Cardiac ventricle fibroblast (primary cell): ENCODE results near the gene FRAS1. TPM values are rescaled to one million over a fixed set of nuclear protein-coding genes. Genes with fewer than 3 reads are reported as not detected.

Experiments used
- total RNA-seq: library from RNA; depleted of rRNA; stranded (reverse); fragments of >200 nt; gene quantifications from 2 replicates; pipeline ENCODE4 v1.2.3, GENCODE V29; 2015

FRAS1 gene
- total RNA-seq = 2.7 and 3.7 TPM in 2 replicates

GRCh38 chr4:78057135-78057599 is at the start of gene FRAS1:
Gene FRAS1, plus strand, starts transcription at chr4:78057323. Its CDS starts 687 bp downstream, at chr4:78058010.

DNA sequence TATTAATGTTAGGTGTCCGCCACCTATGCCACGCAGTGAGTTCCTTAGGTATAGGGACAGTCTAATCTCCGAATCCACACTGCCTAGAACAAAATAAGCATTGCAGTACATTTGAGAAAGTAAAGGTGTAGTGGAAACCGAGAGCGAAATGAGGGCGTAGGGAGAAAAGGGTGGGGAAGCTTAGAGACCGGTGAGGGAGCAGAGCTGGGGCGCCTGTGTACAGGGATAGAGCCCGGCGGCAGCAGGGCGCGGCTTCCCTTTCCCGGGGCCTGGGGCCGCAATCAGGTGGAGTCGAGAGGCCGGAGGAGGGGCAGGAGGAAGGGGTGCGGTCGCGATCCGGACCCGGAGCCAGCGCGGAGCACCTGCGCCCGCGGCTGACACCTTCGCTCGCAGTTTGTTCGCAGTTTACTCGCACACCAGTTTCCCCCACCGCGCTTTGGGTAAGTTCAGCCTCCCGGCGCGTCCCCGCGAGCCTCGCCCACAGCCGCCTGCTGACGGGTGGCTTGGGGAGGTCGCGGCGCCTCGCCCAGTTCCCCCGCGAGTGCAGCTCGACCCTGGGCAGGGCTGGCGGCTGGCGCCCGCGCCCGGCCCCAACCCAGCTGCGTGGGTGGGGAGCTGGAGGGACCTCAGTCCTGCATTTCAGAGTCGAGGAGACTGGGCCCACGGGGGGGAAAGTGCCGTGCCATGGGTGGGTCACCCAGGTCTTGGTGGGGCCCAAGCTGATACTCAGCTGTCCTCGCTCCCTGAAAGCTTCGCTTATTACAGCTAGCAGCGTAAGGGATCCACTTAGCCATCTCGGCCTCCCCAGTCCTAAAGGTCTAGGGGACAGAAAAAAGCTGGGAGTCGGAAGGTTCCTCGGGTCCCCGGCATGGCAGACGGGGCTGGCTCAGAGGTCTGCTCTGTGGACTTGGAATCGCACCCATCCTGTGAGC is 494.6 kb downstream of the FRAS1 start, which contains the start of gene ANXA3:
Gene ANXA3 (plus strand): TSS at position 351 of the 932 bp plus-strand sequence. CDS start 2,704 bp downstream, outside the sequence.

Other genes with a start within 250 kb of the FRAS1 start
- gene CNOT6L, start 238.0 kb upstream of the FRAS1 start, total RNA-seq = 7.4 and 9.2 TPM in 2 replicates
- 19.7 and 20.8 TPM in 2 replicates for gene MRPL1, start 194.5 kb upstream of the FRAS1 start, total RNA-seq